Neural cell (in vitro differentiated cells): ENCODE results near the gene NDST1.

ENCODE experiments used
- EP300 ChIP-seq: fragments of 450-650 bp; conservative IDR thresholded peaks from 2 replicates; pipeline ENCODE4 v1.6.1; 2014; ENCODE audit warnings: antibody characterized with exemption, mild to moderate bottlenecking, moderate library complexity; ENCODE audit not compliant: poor library complexity, severe bottlenecking
- EZH2 ChIP-seq: fragments of 200-600, 300-800 bp; shearing (Covaris generic), sonication (generic); IDR thresholded peaks from 2 replicates; pipeline ENCODE4 v1.6.1; 2014; ENCODE audit warnings: antibody characterized with exemption, low read length, borderline replicate concordance, mild to moderate bottlenecking; ENCODE audit not compliant: insufficient read depth, poor library complexity, severe bottlenecking
- POLR2AphosphoS5 ChIP-seq: IDR thresholded peaks from 2 replicates; pipeline ENCODE4 v1.6.1; 2012
- TF ChIP-seq, protein P1 (sequence below): fragments of 450-650 bp; IDR thresholded peaks from 2 replicates; pipeline ENCODE4 v1.5.1; 2014; ENCODE audit warnings: antibody characterized with exemption, mild to moderate bottlenecking, moderate library complexity; ENCODE audit not compliant: poor library complexity, severe bottlenecking

DNA sequence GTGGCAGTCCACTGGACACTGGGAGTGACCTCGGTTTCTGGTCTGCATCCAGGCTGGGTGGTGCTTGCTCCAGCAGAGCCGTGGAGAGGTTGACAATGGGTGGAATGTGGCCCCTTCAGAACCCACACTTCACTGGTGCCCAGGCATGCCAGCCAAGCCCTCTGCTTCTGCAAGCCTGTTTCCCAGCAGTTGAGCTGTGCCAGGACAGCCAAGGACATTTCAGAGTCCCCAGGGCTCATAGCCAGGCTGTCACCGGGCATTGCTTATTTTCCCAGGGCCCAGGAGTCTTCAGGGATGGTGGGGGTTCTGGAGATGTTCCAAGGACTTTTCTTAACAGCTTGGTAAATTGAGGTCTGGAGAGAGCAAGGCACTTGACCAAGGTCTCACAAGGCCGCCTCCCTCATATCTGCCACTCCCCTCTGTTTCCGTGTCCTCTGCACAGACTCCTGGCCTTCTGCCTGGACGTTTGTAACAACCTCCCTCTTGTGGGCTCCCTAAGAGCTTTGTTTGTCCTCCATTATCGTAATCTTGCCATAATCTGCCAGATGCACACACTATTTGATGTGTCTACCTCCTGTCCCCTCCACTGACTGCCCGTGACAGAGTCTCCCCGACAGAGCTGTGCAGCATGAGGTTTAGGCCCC, 3.8 kb upstream of the NDST1 start:
- TF ChIP-seq, protein P1, sequence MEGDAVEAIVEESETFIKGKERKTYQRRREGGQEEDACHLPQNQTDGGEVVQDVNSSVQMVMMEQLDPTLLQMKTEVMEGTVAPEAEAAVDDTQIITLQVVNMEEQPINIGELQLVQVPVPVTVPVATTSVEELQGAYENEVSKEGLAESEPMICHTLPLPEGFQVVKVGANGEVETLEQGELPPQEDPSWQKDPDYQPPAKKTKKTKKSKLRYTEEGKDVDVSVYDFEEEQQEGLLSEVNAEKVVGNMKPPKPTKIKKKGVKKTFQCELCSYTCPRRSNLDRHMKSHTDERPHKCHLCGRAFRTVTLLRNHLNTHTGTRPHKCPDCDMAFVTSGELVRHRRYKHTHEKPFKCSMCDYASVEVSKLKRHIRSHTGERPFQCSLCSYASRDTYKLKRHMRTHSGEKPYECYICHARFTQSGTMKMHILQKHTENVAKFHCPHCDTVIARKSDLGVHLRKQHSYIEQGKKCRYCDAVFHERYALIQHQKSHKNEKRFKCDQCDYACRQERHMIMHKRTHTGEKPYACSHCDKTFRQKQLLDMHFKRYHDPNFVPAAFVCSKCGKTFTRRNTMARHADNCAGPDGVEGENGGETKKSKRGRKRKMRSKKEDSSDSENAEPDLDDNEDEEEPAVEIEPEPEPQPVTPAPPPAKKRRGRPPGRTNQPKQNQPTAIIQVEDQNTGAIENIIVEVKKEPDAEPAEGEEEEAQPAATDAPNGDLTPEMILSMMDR = no peak
- no peak for TF ChIP-seq EZH2
- no peak for TF ChIP-seq POLR2AphosphoS5
- no peak for TF ChIP-seq EP300
